Mucosa of descending colon (tissue), 3 donors: ENCODE measurements around the gene NFIB. TPM values are rescaled to one million over a fixed set of nuclear protein-coding genes. Genes with fewer than 3 reads are reported as not detected.

ENCODE experiments used
- ATAC-seq: fragments of 200-7000 bp; cut with Tn5 transposase; one replicate; pipeline ENCODE4 v1.9.1; 2020; ENCODE audit warnings: mild to moderate bottlenecking, moderate library complexity
- DNase-seq, 3 donors: peaks; one replicate each; pipeline ENCODE4 v3.0.0-alpha.2; 2020
- H3K36me3 ChIP-seq: fragments of 200-600 bp; one replicate; pipeline ENCODE4 v1.8.0; 2021; ENCODE audit warnings: low read depth, mild to moderate bottlenecking
- H3K4me1 ChIP-seq: fragments of 200-600 bp; one replicate; pipeline ENCODE4 v1.8.0; 2021; ENCODE audit warnings: low read depth, mild to moderate bottlenecking
- H3K4me3 ChIP-seq: fragments of 200-600 bp; one replicate; pipeline ENCODE4 v1.8.0; 2021; ENCODE audit warnings: mild to moderate bottlenecking
- H3K9me3 ChIP-seq: fragments of 200-600 bp; one replicate; pipeline ENCODE4 v1.8.0; 2021; ENCODE audit warnings: mild to moderate bottlenecking
- intact Hi-C, 2 donors: fragments of 100-400 bp; cut with DNase I in 1 of 2; cut with micrococcal nuclease in 1 of 2; formaldehyde crosslinking; loops; one replicate each; pipeline versions ENCODE4 v1.11.0 to v1.11.1; 2022; cut with DNase I, micrococcal nuclease
- total RNA-seq, 3 donors: library from RNA; stranded (reverse); fragmentation: NEBNext Ultra II Directional in 2 of 3; extraction: Animal tissue kit (Norgen Biotek cat#: 25700) in 2 of 3; gene quantifications; one replicate each; pipeline versions ENCODE4 v1.2.1 to v1.2.4, GENCODE V29; 2021 to 2023
- TF ChIP-seq, protein P1 (sequence below): fragments of 200-600 bp; IDR thresholded peaks from one replicate; pipeline ENCODE4 v1.8.0; 2022; ENCODE audit warnings: antibody characterized with exemption, mild to moderate bottlenecking
- donor health status: DM: no; HTN: no; CAD: no; lungs with moderate emphysema.
- donor health status: DM: no; HTN: no; CAD: no.
- donor health status: DM: no; HTN: yes; CAD: no.

The NFIB gene
- total RNA-seq, 3 donors from 2014 or later = 59.7 to 85.5 (median 62.6) TPM

GRCh38 chr9:14216612-14217194 is 97.2 kb downstream of the NFIB start:
- peaks cover 23% of the 10 kb centered on the region for H3K4me1 ChIP-seq
- H3K4me3 ChIP-seq = no peak overlapping the region
- DNase-seq (no peak), ATAC-seq (no peak)
- intact Hi-C loops = no loop called here
- TF ChIP-seq, protein P1, sequence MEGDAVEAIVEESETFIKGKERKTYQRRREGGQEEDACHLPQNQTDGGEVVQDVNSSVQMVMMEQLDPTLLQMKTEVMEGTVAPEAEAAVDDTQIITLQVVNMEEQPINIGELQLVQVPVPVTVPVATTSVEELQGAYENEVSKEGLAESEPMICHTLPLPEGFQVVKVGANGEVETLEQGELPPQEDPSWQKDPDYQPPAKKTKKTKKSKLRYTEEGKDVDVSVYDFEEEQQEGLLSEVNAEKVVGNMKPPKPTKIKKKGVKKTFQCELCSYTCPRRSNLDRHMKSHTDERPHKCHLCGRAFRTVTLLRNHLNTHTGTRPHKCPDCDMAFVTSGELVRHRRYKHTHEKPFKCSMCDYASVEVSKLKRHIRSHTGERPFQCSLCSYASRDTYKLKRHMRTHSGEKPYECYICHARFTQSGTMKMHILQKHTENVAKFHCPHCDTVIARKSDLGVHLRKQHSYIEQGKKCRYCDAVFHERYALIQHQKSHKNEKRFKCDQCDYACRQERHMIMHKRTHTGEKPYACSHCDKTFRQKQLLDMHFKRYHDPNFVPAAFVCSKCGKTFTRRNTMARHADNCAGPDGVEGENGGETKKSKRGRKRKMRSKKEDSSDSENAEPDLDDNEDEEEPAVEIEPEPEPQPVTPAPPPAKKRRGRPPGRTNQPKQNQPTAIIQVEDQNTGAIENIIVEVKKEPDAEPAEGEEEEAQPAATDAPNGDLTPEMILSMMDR = no peak
- H3K36me3 ChIP-seq = no peaks in the 10 kb centered on the region
- no peaks in the 10 kb centered on the region for H3K9me3 ChIP-seq

- intact Hi-C loops = no loop called here
- Histone ChIP-seq H3K9me3 (no peaks in the 10 kb centered on the region), H3K36me3 (no peaks in the 10 kb centered on the region), H3K4me1 (peaks cover 27% of the 10 kb centered on the region), H3K4me3 (no peak overlapping the region)
- TF ChIP-seq, protein P1 = no peak
- ATAC-seq (no peak), DNase-seq (no peak)
These were observed 98.3 kb downstream of the NFIB start for GRCh38 chr9:14215614-14216013.

GRCh38 chr9:14214693-14215092 is 99.2 kb downstream of the NFIB start:
- H3K4me1 ChIP-seq = peaks cover 27% of the 10 kb centered on the region
- no peak for DNase-seq

DNA sequence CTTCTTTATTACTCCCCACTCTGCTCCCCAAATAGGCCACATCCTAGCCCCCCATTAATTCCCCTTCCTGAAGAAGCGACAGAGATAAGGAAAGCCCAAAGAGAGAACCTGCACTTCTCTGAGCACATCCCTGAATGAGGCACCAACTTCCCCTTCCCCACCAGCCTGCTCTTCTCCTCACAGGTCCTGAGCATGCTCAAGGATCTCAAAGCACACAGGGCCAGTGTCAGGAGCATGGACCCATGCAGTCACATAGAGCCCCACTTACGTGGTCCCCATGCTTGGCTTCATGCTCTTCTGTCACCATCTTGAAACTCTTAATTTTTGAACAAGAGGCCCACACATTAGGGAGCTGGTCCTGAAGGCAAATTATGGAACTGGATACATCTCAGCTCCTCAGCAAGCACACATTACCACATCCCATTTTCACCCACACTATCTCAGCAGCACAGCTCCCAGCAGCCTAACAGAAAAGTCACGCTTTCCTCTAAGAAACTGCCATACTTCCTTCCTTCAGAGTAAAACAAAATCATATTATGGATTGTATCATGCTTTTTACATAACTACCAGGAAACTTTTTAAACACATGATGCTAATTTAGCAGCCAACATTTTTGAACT is 99.8 kb downstream of the NFIB start:
- Histone ChIP-seq H3K4me3 (no peak overlapping the region), H3K36me3 (no peaks in the 10 kb centered on the region), H3K9me3 (no peaks in the 10 kb centered on the region), H3K4me1 (peaks cover 27% of the 10 kb centered on the region)
- TF ChIP-seq, protein P1 = no peak
- ATAC-seq (no peak), DNase-seq (no peak)
- intact Hi-C loops = no loop called here

More at GRCh38 chr9:14214693-14215092, 99.2 kb downstream of the NFIB start:
- Histone ChIP-seq H3K4me3 (no peak overlapping the region), H3K9me3 (no peaks in the 10 kb centered on the region), H3K36me3 (no peaks in the 10 kb centered on the region)
- TF ChIP-seq, protein P1 = no peak
- intact Hi-C loops = no loop called here
- ATAC-seq = no peak

GRCh38 chr9:14213504-14213903 is 100.4 kb downstream of the NFIB start:
- ATAC-seq (peak; percentile 93), DNase-seq (peak in 1 of 3 donors; percentile 35)
- Histone ChIP-seq H3K4me1 (peaks cover 27% of the 10 kb centered on the region), H3K36me3 (no peaks in the 10 kb centered on the region), H3K9me3 (no peaks in the 10 kb centered on the region), H3K4me3 (no peak overlapping the region)
- TF ChIP-seq, protein P1 = no peak
- intact Hi-C loops = no loop called here
